HG03457 (cell line): ENCODE measurements around the gene ORC3.

Experiments
- ATAC-seq: cut with Tn5 transposase; IDR thresholded peaks from one replicate; pipeline ENCODE4 v1.9.1; 2021; ENCODE audit warnings: moderate number of reproducible peaks; ENCODE audit not compliant: unreplicated experiment

Gene ORC3

GRCh38 chr6:87589693-87590416, at the start of gene ORC3, which contains the start of gene RARS2:
Gene ORC3, plus strand, starts transcription at chr6:87590135. Its CDS starts 34 bp downstream, at chr6:87590169.
Gene RARS2, minus strand, starts transcription at chr6:87589987. Its CDS starts 30 bp downstream, at chr6:87589957.
- peak; percentile 99 for ATAC-seq

- ATAC-seq, result no peak
Measured at GRCh38 chr6:87540539-87540938, 49.4 kb upstream of the ORC3 start.

GRCh38 chr6:87541041-87541440, 48.9 kb upstream of the ORC3 start:
- no peak for ATAC-seq

- ATAC-seq, result no peak
Measured at GRCh38 chr6:87541744-87542143, 48.2 kb upstream of the ORC3 start.

- ATAC-seq, result no peak
Measured at GRCh38 chr6:87543696-87544473, 46.0 kb upstream of the ORC3 start.

- no peak for ATAC-seq
Measured at GRCh38 chr6:87544474-87544735, 45.5 kb upstream of the ORC3 start.

GRCh38 chr6:87551799-87552198, 38.1 kb upstream of the ORC3 start:
- ATAC-seq, result no peak

GRCh38 chr6:87553159-87553765, 36.7 kb upstream of the ORC3 start:
- no peak for ATAC-seq

GRCh38 chr6:87555506-87555905, 34.4 kb upstream of the ORC3 start:
- no peak for ATAC-seq

GRCh38 chr6:87558446-87558845, 31.5 kb upstream of the ORC3 start:
- no peak for ATAC-seq

GRCh38 chr6:87561017-87561416, 28.9 kb upstream of the ORC3 start:
- ATAC-seq, result no peak

GRCh38 chr6:87572021-87572420, 17.9 kb upstream of the ORC3 start:
- ATAC-seq, result no peak

- no peak for ATAC-seq
Measured at GRCh38 chr6:87572883-87573282, 17.1 kb upstream of the ORC3 start.

- ATAC-seq, result no peak
Measured at GRCh38 chr6:87573307-87574024, 16.5 kb upstream of the ORC3 start.

GRCh38 chr6:87574237-87574804, 15.6 kb upstream of the ORC3 start:
- no peak for ATAC-seq

GRCh38 chr6:87575423-87575822, 14.5 kb upstream of the ORC3 start:
- no peak for ATAC-seq

- ATAC-seq, result no peak
Measured at GRCh38 chr6:87583822-87584221, 6.1 kb upstream of the ORC3 start.

GRCh38 chr6:87586371-87587077, 3.4 kb upstream of the ORC3 start:
- ATAC-seq, result no peak

GRCh38 chr6:87588756-87589407, 1.1 kb upstream of the ORC3 start:
- no peak for ATAC-seq

GRCh38 chr6:87590417-87590880, 514 bp downstream of the ORC3 start:
- ATAC-seq, result no peak
